GM12874 (cell line): ENCODE measurements around the gene PHF10.

Source experiments
- CTCF ChIP-seq: IDR thresholded peaks from 2 replicates; pipeline ENCODE4 v1.5.1; 2011; ENCODE audit warnings: low read depth, mild to moderate bottlenecking, control low read depth, low read length, moderate library complexity; ENCODE audit not compliant: insufficient read depth

Gene PHF10

GRCh38 chr6:169702840-169703246, 21.5 kb downstream of the PHF10 start:
- no peak for TF ChIP-seq CTCF

GRCh38 chr6:169701954-169702839, 22.1 kb downstream of the PHF10 start, which contains the start of the genes C6orf120 and WDR27:
C6orf120 (plus strand) TSS chr6:169702126; CDS start chr6:169702460, 334 bp downstream.
WDR27 (minus strand) TSS chr6:169702029; CDS start chr6:169689005, 13,024 bp downstream.
- TF ChIP-seq CTCF = 0 out of 2 replicates have a peak, but pooled peaks have one; percentile 1

GRCh38 chr6:169701311-169701953, 22.9 kb downstream of the PHF10 start:
- no peak for TF ChIP-seq CTCF

GRCh38 chr6:169700296-169700695, 24.0 kb downstream of the PHF10 start:
- TF ChIP-seq CTCF = no peak

- TF ChIP-seq CTCF = peak; percentile 46; the same call in 1 of the 2 replicates
Measured at GRCh38 chr6:169697115-169697514, 27.2 kb downstream of the PHF10 start.

- no peak for TF ChIP-seq CTCF
Measured at GRCh38 chr6:169695131-169695530, 29.2 kb downstream of the PHF10 start.

- no peak for TF ChIP-seq CTCF
Measured at GRCh38 chr6:169692516-169692915, 31.8 kb downstream of the PHF10 start.
